IMR-90 (cell line): ENCODE measurements around the gene NRXN2. TPM values are rescaled to one million over a fixed set of nuclear protein-coding genes. Genes with fewer than 3 reads are reported as not detected.

ENCODE experiments used
- ATAC-seq: fragments of 200-7000 bp; cut with Tn5 transposase; 2 replicates; pipeline ENCODE4 v1.9.1; 2020; ENCODE audit warnings: low read depth, mild to moderate bottlenecking, moderate library complexity
- BruUV-seq: library from RNA; stranded (reverse); fragments of 400-500 nt; replicated peaks from 2 replicates; lab custom pipeline; 2021; lab: Mats Ljungman, UMichigan
- CTCF ChIA-PET: fragments of 300-600 bp; formaldehyde crosslinking; extraction: SDS; loops from one replicate; lab custom pipeline; 2021; ENCODE audit warnings: antibody characterized with exemption; lab: Yijun Ruan, JAX
- POLR2A ChIA-PET: fragments of 300-600 bp; sonication (Branson Sonifier 250); formaldehyde crosslinking; loops from one replicate; lab custom pipeline; 2022; ENCODE audit warnings: antibody characterized with exemption; ENCODE audit not compliant: unreplicated experiment; lab: Charles Lee
- DNase-seq: peaks from one replicate; pipeline ENCODE4 v3.0.0; 2013
- H2AFZ ChIP-seq: replicated peaks from 2 replicates; pipeline ENCODE3; 2013; ENCODE audit warnings: low read length, mild to moderate bottlenecking; ENCODE audit not compliant: poor library complexity
- H2AK5ac ChIP-seq: 2 replicates; pipeline ENCODE4 v1.6.1; 2013; ENCODE audit warnings: low read depth, low read length, inconsistent platforms
- H2AK9ac ChIP-seq: replicated peaks from 2 replicates; pipeline ENCODE3; 2013; ENCODE audit warnings: mild to moderate bottlenecking, low read depth, low read length, moderate library complexity; ENCODE audit not compliant: poor library complexity
- H2BK120ac ChIP-seq: 2 replicates; pipeline ENCODE4 v1.6.1; 2013; ENCODE audit warnings: low read depth, low read length, inconsistent platforms
- H2BK15ac ChIP-seq: 3 replicates; pipeline ENCODE4 v1.6.1; 2013; ENCODE audit warnings: low read depth, low read length, inconsistent platforms
- H2BK20ac ChIP-seq: 2 replicates; pipeline ENCODE4 v1.6.1; 2013; ENCODE audit warnings: low read depth, mild to moderate bottlenecking, inconsistent platforms, low read length, moderate library complexity
- H2BK5ac ChIP-seq: 2 replicates; pipeline ENCODE4 v1.6.1; 2013; ENCODE audit warnings: mild to moderate bottlenecking, low read depth, low read length, inconsistent platforms; ENCODE audit not compliant: poor library complexity, severe bottlenecking
- H3K14ac ChIP-seq: replicated peaks from 2 replicates; pipeline ENCODE4 v1.6.1; 2013; ENCODE audit warnings: low read depth, low read length, inconsistent platforms
- H3K18ac ChIP-seq: 2 replicates; pipeline ENCODE4 v1.6.1; 2013; ENCODE audit warnings: low read depth, low read length, control low read depth
- H3K23ac ChIP-seq: 2 replicates; pipeline ENCODE4 v1.6.1; 2013; ENCODE audit warnings: low read depth, low read length, inconsistent platforms
- H3K27ac ChIP-seq: 2 replicates; pipeline ENCODE4 v1.5.1; 2013; ENCODE audit warnings: mild to moderate bottlenecking, control low read depth, low read length; ENCODE audit not compliant: insufficient read depth
- H3K27me3 ChIP-seq: 2 replicates; pipeline ENCODE4 v1.6.1; 2013; ENCODE audit warnings: low read length; ENCODE audit not compliant: control insufficient read depth, insufficient read depth
- H3K36me3 ChIP-seq: 2 replicates; pipeline ENCODE4 v1.6.1; 2013; ENCODE audit warnings: low read length, mixed read lengths; ENCODE audit not compliant: control insufficient read depth, insufficient read depth
- H3K4ac ChIP-seq: 2 replicates; pipeline ENCODE4 v1.6.1; 2013; ENCODE audit warnings: low read depth, low read length, inconsistent platforms
- H3K4me1 ChIP-seq: 2 replicates; pipeline ENCODE4 v1.6.1; 2013; ENCODE audit warnings: low read length, mixed read lengths; ENCODE audit not compliant: control insufficient read depth, insufficient read depth
- H3K4me2 ChIP-seq: 2 replicates; pipeline ENCODE4 v1.6.1; 2013; ENCODE audit warnings: low read depth, mild to moderate bottlenecking, control low read depth, low read length, moderate library complexity
- H3K4me3 ChIP-seq: 2 replicates; pipeline ENCODE4 v1.5.1; 2013; ENCODE audit warnings: low read depth, mild to moderate bottlenecking, control low read depth, low read length, moderate library complexity; ENCODE audit not compliant: insufficient read depth
- H3K56ac ChIP-seq: 2 replicates; pipeline ENCODE4 v1.6.1; 2013; ENCODE audit warnings: low read length, inconsistent platforms; ENCODE audit not compliant: insufficient read depth; ENCODE audit errors: extremely low read depth
- H3K79me1 ChIP-seq, 2 experiments: 2 replicates each; pipeline ENCODE4 v1.6.1; 2013; ENCODE audit warnings: low read length in 2 of 2, inconsistent platforms in 1 of 2, low read depth in 1 of 2
- H3K9ac ChIP-seq: 2 replicates; pipeline ENCODE4 v1.6.1; 2013; ENCODE audit warnings: low read depth, low read length, control low read depth
- H3K9me1 ChIP-seq: 2 replicates; pipeline ENCODE4 v1.6.1; 2013; ENCODE audit warnings: low read length, inconsistent platforms; ENCODE audit not compliant: insufficient read depth
- H3K9me3 ChIP-seq: 2 replicates; pipeline ENCODE4 v1.6.1; 2013; ENCODE audit warnings: low read length; ENCODE audit not compliant: control insufficient read depth, insufficient read depth
- H4K20me1 ChIP-seq: 2 replicates; pipeline ENCODE4 v1.6.1; 2013; ENCODE audit warnings: low read length, inconsistent platforms; ENCODE audit not compliant: insufficient read depth
- H4K5ac ChIP-seq: 2 replicates; pipeline ENCODE4 v1.6.1; 2013; ENCODE audit warnings: mild to moderate bottlenecking, low read depth, low read length, control low read depth
- H4K8ac ChIP-seq, 2 experiments: 2 replicates each; pipeline ENCODE4 v1.6.1; 2013; ENCODE audit warnings: low read depth in 2 of 2, low read length in 2 of 2, control low read depth in 1 of 2, inconsistent platforms in 1 of 2
- H4K91ac ChIP-seq: 2 replicates; pipeline ENCODE4 v1.6.1; 2013; ENCODE audit warnings: low read depth, low read length, inconsistent platforms; ENCODE audit not compliant: insufficient read depth
- BHLHE40 ChIP-seq: fragments of 150-350 bp; IDR thresholded peaks from 2 replicates; pipeline ENCODE4 v1.6.1; 2016; ENCODE audit warnings: mild to moderate bottlenecking, low read depth, low read length
- CEBPB ChIP-seq: IDR thresholded peaks from 2 replicates; pipeline ENCODE4 v1.6.1; 2012; ENCODE audit warnings: low read depth, low read length, improper control_type of control experiment
- CHD1 ChIP-seq: IDR thresholded peaks from 2 replicates; pipeline ENCODE4 v1.6.1; 2012; ENCODE audit warnings: low read depth, low read length, improper control_type of control experiment
- FOS ChIP-seq: fragments of 150-350 bp; IDR thresholded peaks from 2 replicates; pipeline ENCODE4 v1.6.1; 2016; ENCODE audit warnings: low read depth, low read length
- MAZ ChIP-seq: IDR thresholded peaks from 2 replicates; pipeline ENCODE4 v1.6.1; 2012; ENCODE audit warnings: low read depth, mild to moderate bottlenecking, low read length, improper control_type of control experiment, moderate library complexity, borderline replicate concordance
- RAD21 ChIP-seq: IDR thresholded peaks from 2 replicates; pipeline ENCODE4 v1.6.1; 2012; ENCODE audit warnings: low read length, improper control_type of control experiment
- SMC3 ChIP-seq: fragments of 150-350 bp; IDR thresholded peaks from 2 replicates; pipeline ENCODE4 v1.6.1; 2016; ENCODE audit warnings: low read depth, mild to moderate bottlenecking, antibody characterized with exemption, low read length, moderate library complexity
- WGBS, 2 experiments: methylation state at CpG; one replicate each; pipeline versions ENCODE4 v1.1.5 to v1.1.7; 2013; ENCODE audit warnings: missing lambda C conversion rate in 2 of 2; ENCODE audit not compliant: insufficient read length in 1 of 2; ENCODE audit errors: extremely low coverage in 2 of 2; 5-methylcytosine and 5-hydroxymethylcytosine counted together
- dilution Hi-C: fragments of 300-500 bp; cut with HindIII; formaldehyde crosslinking; loops from one replicate; pipeline ENCODE4 v1.14.3; 2018; ENCODE audit warnings: low sequenced_read_pairs; ENCODE audit not compliant: unreplicated experiment
- in situ Hi-C: fragments of 300-500 bp; cut with MboI; formaldehyde crosslinking; loops from 3 replicates; pipeline ENCODE4 v1.14.3; 2019; ENCODE audit warnings: low sequenced_read_pairs, inconsistent platforms, mixed read lengths
- intact Hi-C: fragments of 100-400 bp; cut with micrococcal nuclease; formaldehyde crosslinking; loops from 2 replicates; pipeline ENCODE4 v1.10.0; 2022
- polyA plus RNA-seq, 3 experiments: library from polyadenylated mRNA; depleted of rRNA; stranded (reverse); fragments of >200 nt; gene quantifications; 2 replicates each; pipeline ENCODE4 v1.2.3, GENCODE V29; 2012; ENCODE audit warnings: low replicate concordance in 1 of 3
- total RNA-seq: library from RNA; depleted of rRNA; stranded (reverse); fragments of >200 nt; gene quantifications from 2 replicates; pipeline ENCODE4 v1.2.3, GENCODE V29; 2012
- TF ChIP-seq, protein P1 (sequence below): conservative IDR thresholded peaks from 2 replicates; pipeline ENCODE4 v1.5.1; 2012; ENCODE audit warnings: mild to moderate bottlenecking, low read depth, low read length, improper control_type of control experiment

Gene NRXN2
- total and polyA plus RNA-seq, 2 of the 4 experiments (the other 2 are of a cell fraction): 0.18 to 0.22 TPM

DNA sequence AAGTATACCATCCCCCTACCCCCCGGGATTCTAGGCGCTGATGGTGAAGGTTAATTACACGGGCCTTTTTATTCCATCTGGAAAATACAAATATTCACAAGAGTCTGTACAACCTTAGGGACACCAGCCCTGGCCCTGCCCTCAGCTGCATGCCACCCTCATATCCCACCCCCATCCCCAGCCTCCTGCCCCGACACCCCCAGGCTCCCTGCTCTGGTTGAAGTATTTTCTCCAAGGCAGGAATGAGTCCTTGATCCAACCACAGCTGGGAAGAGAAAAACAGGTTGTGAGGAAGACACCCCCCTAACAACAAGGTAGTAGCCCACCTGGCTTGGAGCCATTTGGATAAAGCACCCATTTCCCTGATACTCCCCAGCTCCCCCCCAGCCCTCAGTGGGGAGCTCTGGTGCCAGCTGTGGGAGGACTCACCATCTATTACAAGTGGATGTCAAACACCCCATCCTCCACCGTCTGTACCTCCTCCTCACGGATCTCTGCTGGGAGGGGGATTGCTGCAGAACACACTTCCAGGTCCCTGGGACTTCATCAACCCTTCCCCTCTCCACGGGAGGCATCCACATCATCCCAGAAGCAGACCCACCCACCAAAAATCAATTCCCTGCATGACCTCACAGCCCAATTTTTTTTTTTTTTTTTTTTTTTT, 4.0 kb upstream of the NRXN2 start:
- Histone ChIP-seq H2BK5ac (no peak overlapping the region), H2AK5ac (no peak overlapping the region), H4K20me1 (no peaks in the 10 kb centered on the region), H2BK15ac (no peak overlapping the region), H3K4me3 (no peak overlapping the region), H2BK120ac (no peak overlapping the region), H3K56ac (no peak overlapping the region), H3K27ac (no peak overlapping the region), H2AK9ac (no peak overlapping the region), H3K79me1 (no peaks in the 10 kb centered on the region), H2BK20ac (no peak overlapping the region), H3K9me3 (no peaks in the 10 kb centered on the region), H3K18ac (no peak overlapping the region), H3K9me1 (no peaks in the 10 kb centered on the region), H4K5ac (no peak overlapping the region), H3K4ac (no peak overlapping the region), H3K4me2 (no peak overlapping the region), H3K23ac (no peak overlapping the region), H4K91ac (no peak overlapping the region), H3K9ac (no peak overlapping the region), H3K4me1 (no peaks in the 10 kb centered on the region), H3K36me3 (no peaks in the 10 kb centered on the region), H3K14ac (no peak overlapping the region), H2AFZ (no peak overlapping the region), H3K27me3 (peaks cover 50% of the 10 kb centered on the region), H4K8ac (no peak overlapping the region)
- POLR2A ChIA-PET: no interaction called here
- TF ChIP-seq CEBPB: no peak
- no peak for TF ChIP-seq RAD21
- TF ChIP-seq BHLHE40: no peak
- no peak for TF ChIP-seq MAZ
- no peak for TF ChIP-seq FOS
- TF ChIP-seq SMC3: no peak
- TF ChIP-seq, protein P1, sequence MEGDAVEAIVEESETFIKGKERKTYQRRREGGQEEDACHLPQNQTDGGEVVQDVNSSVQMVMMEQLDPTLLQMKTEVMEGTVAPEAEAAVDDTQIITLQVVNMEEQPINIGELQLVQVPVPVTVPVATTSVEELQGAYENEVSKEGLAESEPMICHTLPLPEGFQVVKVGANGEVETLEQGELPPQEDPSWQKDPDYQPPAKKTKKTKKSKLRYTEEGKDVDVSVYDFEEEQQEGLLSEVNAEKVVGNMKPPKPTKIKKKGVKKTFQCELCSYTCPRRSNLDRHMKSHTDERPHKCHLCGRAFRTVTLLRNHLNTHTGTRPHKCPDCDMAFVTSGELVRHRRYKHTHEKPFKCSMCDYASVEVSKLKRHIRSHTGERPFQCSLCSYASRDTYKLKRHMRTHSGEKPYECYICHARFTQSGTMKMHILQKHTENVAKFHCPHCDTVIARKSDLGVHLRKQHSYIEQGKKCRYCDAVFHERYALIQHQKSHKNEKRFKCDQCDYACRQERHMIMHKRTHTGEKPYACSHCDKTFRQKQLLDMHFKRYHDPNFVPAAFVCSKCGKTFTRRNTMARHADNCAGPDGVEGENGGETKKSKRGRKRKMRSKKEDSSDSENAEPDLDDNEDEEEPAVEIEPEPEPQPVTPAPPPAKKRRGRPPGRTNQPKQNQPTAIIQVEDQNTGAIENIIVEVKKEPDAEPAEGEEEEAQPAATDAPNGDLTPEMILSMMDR: no peak
- TF ChIP-seq CHD1: no peak
- dilution Hi-C loops: no loop called here
- intact Hi-C loops: no loop called here
- no CpG with 5 or more reads among the region's 7 CpGs for WGBS, 2 experiments
- no TSS peak for BruUV-seq
- in situ Hi-C loops: no loop called here
- DNase-seq (no peak), ATAC-seq (no peak)
- CTCF ChIA-PET: interaction anchor here (0.7 kb wide), 1 partner anchor 67 kb away, joined by 7 read pairs; no protein-coding TSS in a partner anchor
